Gastroesophageal sphincter (tissue), 4 donors: ENCODE data around the gene FERMT3. TPM values are rescaled to one million over a fixed set of nuclear protein-coding genes. Genes with fewer than 3 reads are reported as not detected.

ENCODE experiments used
- ATAC-seq: fragments of 150-250 bp; one replicate; pipeline ENCODE4 v1.9.1; 2016; ENCODE audit warnings: mild to moderate bottlenecking, moderate library complexity
- H3K27ac ChIP-seq, 4 donors: fragments of 200-600 bp; sonication (generic) in 3 of 4; 1 replicate in 3 of 4; 2 replicates in 1 of 4; pipeline ENCODE4 v1.5.1; 2016 to 2019
- H3K27me3 ChIP-seq: fragments of 200-600 bp; sonication (generic); one replicate; pipeline ENCODE4 v1.5.1; 2019
- H3K36me3 ChIP-seq, 2 donors: fragments of 200-600 bp; sonication (generic); one replicate each; pipeline ENCODE4 v1.5.1; 2019; ENCODE audit warnings: control low read depth in 1 of 2
- H3K4me1 ChIP-seq, 3 donors: fragments of 200-600 bp; sonication (generic); 1 replicate in 2 of 3; 2 replicates in 1 of 3; pipeline ENCODE4 v1.5.1; 2016 to 2019; ENCODE audit warnings: control low read depth in 2 of 3
- H3K4me3 ChIP-seq, 2 donors: fragments of 200-600 bp; sonication (generic); one replicate each; pipeline ENCODE4 v1.5.1; 2019; ENCODE audit warnings: mild to moderate bottlenecking in 1 of 2, moderate library complexity in 1 of 2
- H3K9me3 ChIP-seq, 3 donors: fragments of 200-600 bp; sonication (generic); one replicate each; pipeline ENCODE4 v1.5.1; 2017 to 2019; ENCODE audit warnings: control low read depth in 2 of 3
- EP300 ChIP-seq: sonication (generic); formaldehyde crosslinking; IDR thresholded peaks from one replicate; pipeline ENCODE4 v1.6.1; 2017; ENCODE audit warnings: antibody characterized with exemption, mild to moderate bottlenecking
- POLR2A ChIP-seq, 2 donors: fragments of 450-650 bp; IDR thresholded peaks; one replicate each; pipeline ENCODE4 v1.6.1; 2017; ENCODE audit warnings: antibody characterized with exemption in 2 of 2, mild to moderate bottlenecking in 2 of 2, moderate library complexity in 1 of 2
- POLR2AphosphoS5 ChIP-seq: sonication (generic); formaldehyde crosslinking; IDR thresholded peaks from one replicate; pipeline ENCODE4 v1.6.1; 2017; ENCODE audit warnings: antibody characterized with exemption
- WGBS, 2 donors: methylation state at CpG; one replicate each; pipeline ENCODE4 v1.1.5; 2018; ENCODE audit warnings: low coverage in 1 of 2; 5-methylcytosine and 5-hydroxymethylcytosine counted together
- total RNA-seq, 4 donors: library from RNA; depleted of rRNA; stranded (reverse); fragments of >200 nt; gene quantifications; one replicate each; pipeline ENCODE4 v1.1.0, GENCODE V29; 2016
- TF ChIP-seq, protein P1 (sequence below), 4 experiments: fragments of 200-600 bp in 2 of 4; fragments of 450-650 bp in 2 of 4; sonication (generic) in 1 of 4; IDR thresholded peaks; one replicate each; pipeline ENCODE4 v1.5.1; 2017 to 2019; ENCODE audit warnings: antibody characterized with exemption in 4 of 4, mild to moderate bottlenecking in 2 of 4, moderate library complexity in 2 of 4

The FERMT3 gene
- total RNA-seq, 4 donors from 2014 or later: 14.5 to 28.5 (median 17.0) TPM

- Histone ChIP-seq H3K4me1 (peaks cover 0 to 58% (median 36%) of the 10 kb centered on the region in 3 donors), H3K36me3 (peaks cover 0 to 14% of the 10 kb centered on the region in 2 donors), H3K27ac (peak overlapping the region in 3 of 4 donors; percentile 83 to 86 (median 84)), H3K9me3 (no peaks in the 10 kb centered on the region), H3K27me3 (no peaks in the 10 kb centered on the region), H3K4me3 (peak overlapping the region; percentile 80 to 93)
- no CpG with 5 or more reads among the region's 13 CpGs for WGBS, 2 donors
- TF ChIP-seq, protein P1, sequence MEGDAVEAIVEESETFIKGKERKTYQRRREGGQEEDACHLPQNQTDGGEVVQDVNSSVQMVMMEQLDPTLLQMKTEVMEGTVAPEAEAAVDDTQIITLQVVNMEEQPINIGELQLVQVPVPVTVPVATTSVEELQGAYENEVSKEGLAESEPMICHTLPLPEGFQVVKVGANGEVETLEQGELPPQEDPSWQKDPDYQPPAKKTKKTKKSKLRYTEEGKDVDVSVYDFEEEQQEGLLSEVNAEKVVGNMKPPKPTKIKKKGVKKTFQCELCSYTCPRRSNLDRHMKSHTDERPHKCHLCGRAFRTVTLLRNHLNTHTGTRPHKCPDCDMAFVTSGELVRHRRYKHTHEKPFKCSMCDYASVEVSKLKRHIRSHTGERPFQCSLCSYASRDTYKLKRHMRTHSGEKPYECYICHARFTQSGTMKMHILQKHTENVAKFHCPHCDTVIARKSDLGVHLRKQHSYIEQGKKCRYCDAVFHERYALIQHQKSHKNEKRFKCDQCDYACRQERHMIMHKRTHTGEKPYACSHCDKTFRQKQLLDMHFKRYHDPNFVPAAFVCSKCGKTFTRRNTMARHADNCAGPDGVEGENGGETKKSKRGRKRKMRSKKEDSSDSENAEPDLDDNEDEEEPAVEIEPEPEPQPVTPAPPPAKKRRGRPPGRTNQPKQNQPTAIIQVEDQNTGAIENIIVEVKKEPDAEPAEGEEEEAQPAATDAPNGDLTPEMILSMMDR (IDR thresholded peaks at IDR 0.05): no peak
- no peak for ATAC-seq
Measured at GRCh38 chr11:64250415-64251015, 44.0 kb downstream of the FERMT3 start.

- Histone ChIP-seq H3K27me3 (no peaks in the 10 kb centered on the region), H3K36me3 (peaks cover 0 to 21% of the 10 kb centered on the region in 2 donors), H3K4me1 (peaks cover 0 to 51% (median 30%) of the 10 kb centered on the region in 3 donors), H3K4me3 (peak within 1 kb of the TSS; percentile 80 to 93), H3K27ac (peak within 1 kb of the TSS; percentile 30 to 86 (median 84)), H3K9me3 (no peaks in the 10 kb centered on the region)
- ATAC-seq: peak; percentile 77
- WGBS, 2 donors: no CpG with 5 or more reads among the region's 75 CpGs
- TF ChIP-seq EP300 (no peak), POLR2A (IDR thresholded peaks at IDR 0.05) (peak; percentile 58 to 61), POLR2AphosphoS5 (no peak)
- TF ChIP-seq, protein P1 (IDR thresholded peaks at IDR 0.05): peak in 3 of 4 experiments; percentile 86 to 89 (median 88)
Measured at GRCh38 chr11:64251016-64251752, 44.7 kb downstream of the FERMT3 start, which contains the start of gene PLCB3. PLCB3 (plus strand) TSS chr11:64251530; CDS start chr11:64251650, 120 bp downstream.

DNA sequence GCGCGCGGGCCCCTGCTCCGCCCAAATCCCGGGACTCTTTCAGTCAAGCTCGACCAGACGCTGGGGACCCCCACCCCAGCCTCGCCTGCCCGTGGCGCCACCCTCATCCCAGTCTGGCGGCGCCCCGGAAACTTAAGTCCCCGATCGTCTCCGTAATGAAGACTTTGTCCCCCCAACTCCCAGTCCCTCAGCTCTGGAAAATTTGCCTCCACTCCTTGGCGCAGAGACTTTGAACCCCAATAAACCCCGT, 45.2 kb downstream of the FERMT3 start:
- peak overlapping the region; percentile 80 to 93 for H3K4me3 ChIP-seq
- TF ChIP-seq POLR2A (IDR thresholded peaks at IDR 0.05): no peak
- no peak for TF ChIP-seq POLR2AphosphoS5
- TF ChIP-seq, protein P1 (IDR thresholded peaks at IDR 0.05): no peak
- TF ChIP-seq EP300: no peak
- H3K27ac ChIP-seq: peak overlapping the region; percentile 30 to 86 (median 84)
- peaks cover 0 to 49% (median 30%) of the 10 kb centered on the region in 3 donors for H3K4me1 ChIP-seq
- 0% methylated on average over 4 to 9 of the region's 18 CpGs for WGBS, 2 donors
- H3K36me3 ChIP-seq: peaks cover 0 to 26% of the 10 kb centered on the region in 2 donors
- no peaks in the 10 kb centered on the region for H3K27me3 ChIP-seq
- H3K9me3 ChIP-seq: no peaks in the 10 kb centered on the region
- no peak for ATAC-seq

- no peak for TF ChIP-seq POLR2AphosphoS5
- TF ChIP-seq, protein P1 (IDR thresholded peaks at IDR 0.05): peak in 3 of 4 experiments; percentile 17 to 44 (median 17)
- Histone ChIP-seq H3K27me3 (no peaks in the 10 kb centered on the region), H3K27ac (peak overlapping the region in 3 of 4 donors; percentile 83 to 86 (median 84)), H3K4me3 (peak overlapping the region; percentile 80 to 93), H3K36me3 (peaks cover 0 to 31% of the 10 kb centered on the region in 2 donors), H3K4me1 (peaks cover 0 to 49% (median 30%) of the 10 kb centered on the region in 3 donors), H3K9me3 (no peaks in the 10 kb centered on the region)
- ATAC-seq: no peak
- 0% methylated on average over 6 to 10 of the region's 23 CpGs for WGBS, 2 donors
Measured at GRCh38 chr11:64252003-64252872, 45.7 kb downstream of the FERMT3 start.
